Cardiac atrium fibroblast (primary cell): ENCODE data around the gene NDUFA13. TPM values are rescaled to one million over a fixed set of nuclear protein-coding genes. Genes with fewer than 3 reads are reported as not detected.

Experiments used
- total RNA-seq: library from RNA; depleted of rRNA; stranded (reverse); fragments of >200 nt; gene quantifications from 2 replicates; pipeline ENCODE4 v1.2.3, GENCODE V29; 2015

Gene NDUFA13
- total RNA-seq, result 30.1 and 82.9 TPM in 2 replicates

DNA sequence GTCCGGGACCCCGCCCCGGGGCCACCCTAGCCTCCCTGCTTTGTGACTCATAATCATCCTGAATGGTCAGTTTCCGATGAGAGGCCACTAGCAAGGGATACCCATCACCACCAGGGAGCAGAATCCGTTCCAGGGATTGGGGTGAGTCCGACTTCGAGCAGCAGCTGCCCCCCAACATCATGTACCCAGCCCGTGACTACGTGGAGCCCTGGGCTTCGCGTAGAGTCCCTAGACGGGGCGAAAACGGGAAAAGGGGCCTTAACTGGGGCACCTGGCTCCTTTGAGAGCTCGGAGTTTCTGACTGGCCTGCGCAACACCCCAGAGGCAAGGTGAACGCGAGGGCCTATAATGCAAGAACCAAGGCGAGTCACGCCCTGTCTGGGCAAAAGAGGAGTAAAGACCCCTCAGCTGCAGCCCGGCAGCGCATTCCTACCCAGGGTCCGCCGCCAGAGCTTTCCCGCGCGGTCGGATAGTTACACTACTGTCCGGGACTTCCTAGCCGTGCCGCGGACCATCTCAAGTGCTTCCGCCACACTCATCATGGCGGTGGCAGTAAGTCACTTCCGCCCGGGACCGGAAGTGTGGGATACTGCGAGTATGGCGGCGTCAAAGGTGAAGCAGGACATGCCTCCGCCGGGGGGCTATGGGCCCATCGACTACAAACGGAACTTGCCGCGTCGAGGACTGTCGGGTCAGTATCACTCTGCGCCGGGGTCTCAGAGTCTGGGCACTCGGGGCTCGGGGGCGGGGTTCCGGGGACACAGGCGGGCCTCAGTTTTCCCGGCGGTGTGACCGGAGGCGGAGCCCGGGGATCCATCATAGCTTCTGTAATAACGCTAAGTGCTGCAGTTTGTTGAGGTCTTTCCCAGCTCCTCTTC is at the start of gene NDUFA13:
Gene NDUFA13, plus strand, starts transcription at position 584 of the 878 bp plus-strand sequence. Its CDS starts 14 bp downstream, at position 598.

DNA sequence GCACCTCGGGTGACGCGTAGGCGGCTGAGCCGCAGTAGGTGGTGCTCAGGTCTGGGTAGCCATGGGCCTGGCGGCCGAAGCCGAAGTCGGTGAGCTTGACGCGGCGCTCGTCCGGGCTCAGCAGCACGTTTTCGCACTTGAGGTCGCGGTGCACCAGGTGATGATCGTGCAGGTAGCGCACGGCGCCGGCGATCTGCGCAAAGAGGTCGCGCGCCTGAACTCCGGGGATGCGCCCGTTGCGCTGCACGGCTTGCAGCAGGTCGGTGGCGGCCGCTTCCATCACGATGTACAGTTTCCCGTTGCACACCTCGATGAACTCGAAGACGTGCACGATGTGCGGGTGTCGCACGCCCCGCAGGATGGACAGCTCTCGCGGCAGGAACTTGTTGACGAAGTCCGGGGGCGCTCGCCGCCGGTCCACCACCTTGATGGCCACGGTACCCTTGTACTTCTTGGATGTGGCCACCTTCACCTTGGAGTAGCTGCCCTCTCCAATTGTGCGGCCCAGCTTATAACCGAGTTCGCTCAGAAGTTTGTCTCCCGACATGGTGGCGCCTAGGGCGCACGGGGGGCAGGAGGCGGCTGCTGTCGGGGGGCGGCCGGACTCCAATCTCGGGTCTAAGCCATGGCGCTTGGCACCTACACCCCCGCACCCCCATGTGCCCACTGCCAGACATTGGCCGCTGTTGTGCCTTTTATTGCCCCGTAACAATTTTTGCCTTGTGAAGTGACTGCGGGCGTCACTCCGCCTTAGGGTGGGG is 964 bp upstream of the NDUFA13 start, which contains the start of gene TSSK6:
Gene TSSK6, minus strand, starts transcription at position 668 of the 761 bp plus-strand sequence. Its CDS starts 121 bp downstream, at position 547.

DNA sequence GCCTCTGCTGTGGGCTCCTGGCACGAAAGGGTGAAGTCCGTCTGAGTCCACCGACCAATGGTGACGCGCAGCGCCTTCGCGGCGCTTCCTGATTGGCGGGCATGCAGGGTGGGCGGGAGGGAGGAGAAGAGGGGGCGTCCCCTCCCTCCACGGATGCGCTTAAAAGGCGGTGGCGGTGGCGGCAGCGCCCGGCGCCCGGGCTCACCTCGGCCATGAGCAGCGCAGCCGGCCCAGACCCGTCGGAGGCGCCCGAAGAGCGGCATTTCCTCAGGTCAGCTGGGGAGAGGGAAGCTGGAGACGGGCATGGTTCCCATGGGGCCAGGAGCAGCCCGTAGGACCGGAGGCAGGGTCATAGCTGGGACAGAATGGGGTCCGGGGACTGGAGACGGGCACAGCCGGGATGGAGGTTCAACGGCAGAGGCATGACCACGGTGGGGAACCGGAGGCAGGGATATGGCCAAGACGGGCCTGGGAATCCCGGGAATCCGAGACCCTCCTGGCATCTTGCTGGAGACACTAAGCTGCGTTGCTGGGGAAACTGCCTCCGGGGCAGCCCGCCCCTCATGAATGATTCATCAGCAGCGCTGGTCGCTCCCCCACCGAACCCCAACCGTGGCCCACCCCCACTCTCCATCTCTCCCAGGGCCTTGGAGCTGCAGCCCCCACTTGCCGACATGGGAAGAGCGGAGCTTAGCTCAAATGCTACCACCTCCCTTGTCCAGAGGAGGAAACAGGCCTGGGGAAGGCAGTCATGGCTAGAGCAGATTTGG is 12.9 kb downstream of the NDUFA13 start, which contains the start of gene YJEFN3:
Gene YJEFN3, plus strand, starts transcription at position 191 of the 770 bp plus-strand sequence. Its CDS starts 22 bp downstream, at position 213.

DNA sequence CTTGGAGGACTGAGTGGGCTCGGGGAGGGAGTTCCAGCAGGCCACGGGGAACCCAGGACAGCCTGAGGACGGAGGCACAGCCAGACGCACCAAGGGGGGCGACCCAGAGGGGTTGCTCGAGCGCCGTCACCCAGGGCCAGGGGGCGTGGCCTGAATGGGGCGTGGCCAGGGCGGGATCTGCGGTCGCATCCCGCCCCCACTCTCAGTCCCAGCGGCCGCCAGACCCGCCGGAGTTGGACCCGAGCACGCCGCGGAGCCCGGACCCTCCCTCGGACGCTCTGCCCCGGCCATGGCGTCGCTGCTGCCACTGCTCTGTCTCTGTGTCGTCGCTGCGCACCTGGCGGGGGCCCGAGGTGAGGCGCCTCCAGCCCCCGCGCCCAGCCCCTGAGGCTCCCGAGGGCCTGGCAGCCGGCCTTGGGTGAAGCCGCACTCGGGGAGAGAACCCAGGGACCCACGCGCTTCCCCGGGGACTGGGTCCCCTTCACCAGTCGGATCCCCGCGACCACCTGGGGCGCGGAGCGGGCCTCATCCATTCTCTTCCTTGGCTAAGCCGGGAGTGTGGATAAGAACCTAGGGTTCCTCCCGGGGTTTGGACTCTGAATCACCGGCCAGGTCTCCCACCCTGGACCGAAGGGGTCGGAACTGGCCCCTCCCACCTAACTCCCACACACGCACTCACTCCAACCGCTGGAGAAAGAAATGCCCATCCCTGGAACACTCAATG is 22.2 kb downstream of the NDUFA13 start, which contains the start of gene CILP2:
Gene CILP2, plus strand, starts transcription at position 205 of the 724 bp plus-strand sequence. Its CDS starts 85 bp downstream, at position 290.

Other genes starting within 250 kb of the NDUFA13 start
- 0.49 and 0.72 TPM in 2 replicates for gene TM6SF2, start 242.9 kb upstream of the NDUFA13 start, total RNA-seq
- 27.4 and 32.9 TPM in 2 replicates for gene SUGP1, start 195.7 kb upstream of the NDUFA13 start, total RNA-seq
- 17.7 and 21.4 TPM in 2 replicates for gene MAU2, start 195.4 kb upstream of the NDUFA13 start, total RNA-seq
- 43.1 and 51.7 TPM in 2 replicates for gene GATAD2A, start 110.5 kb upstream of the NDUFA13 start, total RNA-seq
- 1.6 TPM in 1 of 2 replicates, not detected in the other for gene TSSK6, start 677 bp upstream of the NDUFA13 start, total RNA-seq
- gene YJEFN3, start 12.7 kb downstream of the NDUFA13 start, total RNA-seq, result under 0.01 and 0.18 TPM in 2 replicates
- 0.36 and 0.97 TPM in 2 replicates for gene CILP2, start 22.0 kb downstream of the NDUFA13 start, total RNA-seq
- gene PBX4, start 102.5 kb downstream of the NDUFA13 start, total RNA-seq, result not detected in 2 replicates
- 1.1 and 2.9 TPM in 2 replicates for gene LPAR2, start 112.0 kb downstream of the NDUFA13 start, total RNA-seq
- 4.7 and 13.4 TPM in 2 replicates for gene GMIP, start 127.4 kb downstream of the NDUFA13 start, total RNA-seq
- gene ATP13A1, start 147.5 kb downstream of the NDUFA13 start, total RNA-seq, result 69.7 and 112 TPM in 2 replicates
- gene ZNF101, start 152.6 kb downstream of the NDUFA13 start, total RNA-seq, result 4.3 and 5.3 TPM in 2 replicates
- gene ZNF14, start 216.9 kb downstream of the NDUFA13 start, total RNA-seq, result 2.5 and 2.9 TPM in 2 replicates